ENCODE data around the gene TNFRSF8.

TNFRSF8 gene

GRCh38 chr1:12178511-12178910 is 115.4 kb downstream of the TNFRSF8 start:
- no peak for DNase-seq

GRCh38 chr1:12179111-12179519 is 116.0 kb downstream of the TNFRSF8 start:
- DNase-seq, result peak; percentile 83

GRCh38 chr1:12179676-12180075 is 116.6 kb downstream of the TNFRSF8 start:
- no peak for DNase-seq

GRCh38 chr1:12180315-12180714 is 117.2 kb downstream of the TNFRSF8 start:
- no peak for DNase-seq

GRCh38 chr1:12180903-12181302 is 117.8 kb downstream of the TNFRSF8 start:
- DNase-seq, result no peak

GRCh38 chr1:12181568-12181967 is 118.5 kb downstream of the TNFRSF8 start:
- DNase-seq, result no peak

- DNase-seq, result no peak
Observed at GRCh38 chr1:12182410-12182984, 119.4 kb downstream of the TNFRSF8 start.

- DNase-seq, result no peak
Observed at GRCh38 chr1:12183095-12183794, 120.1 kb downstream of the TNFRSF8 start.

GRCh38 chr1:12184008-12184681 is 121.0 kb downstream of the TNFRSF8 start:
- DNase-seq, result no peak

- no peak for DNase-seq
Observed at GRCh38 chr1:12185036-12185917, 122.2 kb downstream of the TNFRSF8 start.

GRCh38 chr1:12185918-12186678 is 123.0 kb downstream of the TNFRSF8 start:
- DNase-seq, result no peak

- DNase-seq, result no peak
Observed at GRCh38 chr1:12186679-12186985, 123.5 kb downstream of the TNFRSF8 start.

- DNase-seq, result no peak
Observed at GRCh38 chr1:12188115-12188514, 125.0 kb downstream of the TNFRSF8 start.

GRCh38 chr1:12188657-12189327 is 125.7 kb downstream of the TNFRSF8 start:
- no peak for DNase-seq

GRCh38 chr1:12189328-12189682 is 126.2 kb downstream of the TNFRSF8 start:
- no peak for DNase-seq

- no peak for DNase-seq
Observed at GRCh38 chr1:12191242-12192032, 128.3 kb downstream of the TNFRSF8 start.
